GM12878 (cell line): ENCODE results near the gene CEP170B. TPM values are rescaled to one million over a fixed set of nuclear protein-coding genes. Genes with fewer than 3 reads are reported as not detected.

ENCODE experiments used
- ATAC-seq: fragments of 200-7000 bp; cut with Tn5 transposase; 3 replicates; pipeline ENCODE4 v1.9.1; 2020; ENCODE audit warnings: mild to moderate bottlenecking, moderate library complexity
- BruUV-seq: library from RNA; stranded (reverse); fragments of 400-500 nt; replicated peaks from 2 replicates; lab custom pipeline; 2021; lab: Mats Ljungman, UMichigan
- CTCF ChIA-PET: fragments of 300-600 bp; sonication (Branson Sonifier 250); formaldehyde crosslinking; extraction: SDS; loops from one replicate; lab custom pipeline; 2021; ENCODE audit warnings: inconsistent platforms; lab: Yijun Ruan, JAX
- POLR2A ChIA-PET: fragments of 350-600 bp; formaldehyde crosslinking; extraction: SDS; loops from one replicate; lab custom pipeline; 2021; ENCODE audit warnings: inconsistent platforms; lab: Charles Lee
- RAD21 ChIA-PET: fragments of 300-600 bp; sonication (Branson Sonifier 250); formaldehyde crosslinking; loops from one replicate; lab custom pipeline; 2023; ENCODE audit warnings: antibody characterized with exemption; ENCODE audit not compliant: unreplicated experiment; lab: Charles Lee
- SMC1A ChIA-PET: fragments of 300-600 bp; sonication (Branson Sonifier 250); formaldehyde crosslinking; loops from one replicate; lab custom pipeline; 2023; ENCODE audit not compliant: unreplicated experiment, uncharacterized antibody; lab: Charles Lee
- DNase-seq: peaks from one replicate; pipeline ENCODE4 v3.0.0-alpha.2; 2011; ENCODE audit warnings: low read depth, low spot score
- FAIRE-seq: peaks from 3 replicates; lab custom pipeline; 2011; peaks lifted over from hg19 to GRCh38; lab: Jason Lieb, UNC
- H2AFZ ChIP-seq: 2 replicates; pipeline ENCODE4 v1.6.0; 2011; ENCODE audit warnings: low read depth, low read length, control low read depth; ENCODE audit not compliant: control insufficient read depth
- H3K27ac ChIP-seq: 2 replicates; pipeline ENCODE4 v1.5.1; 2011; ENCODE audit warnings: control low read depth; ENCODE audit not compliant: control insufficient read depth, insufficient read depth
- H3K27me3 ChIP-seq, 2 experiments: replicated peaks in 1 of 2; 2 replicates each; pipeline versions ENCODE4 v1.6.0 to v1.6.1; 2011; ENCODE audit warnings: low read length in 1 of 2; ENCODE audit not compliant: control insufficient read depth in 2 of 2, insufficient read depth in 2 of 2
- H3K36me3 ChIP-seq, 2 experiments: 2 replicates each; pipeline ENCODE4 v1.5.1; 2011; ENCODE audit warnings: low read length in 1 of 2; ENCODE audit not compliant: control insufficient read depth in 2 of 2, insufficient read depth in 2 of 2
- H3K4me1 ChIP-seq: 2 replicates; pipeline ENCODE4 v1.6.1; 2011; ENCODE audit warnings: mild to moderate bottlenecking, low read length, moderate library complexity, mixed read lengths; ENCODE audit not compliant: control insufficient read depth, insufficient read depth
- H3K4me2 ChIP-seq: 2 replicates; pipeline ENCODE4 v1.6.0; 2011; ENCODE audit warnings: control low read depth; ENCODE audit not compliant: control insufficient read depth, insufficient read depth
- H3K4me3 ChIP-seq: fragments of 200-600 bp; sonication (generic); 2 replicates; pipeline ENCODE4 v1.5.1; 2016
- H3K79me2 ChIP-seq: 2 replicates; pipeline ENCODE4 v1.6.0; 2011; ENCODE audit warnings: low read length; ENCODE audit not compliant: control insufficient read depth, insufficient read depth
- H3K9ac ChIP-seq: 2 replicates; pipeline ENCODE4 v1.8.0; 2011; ENCODE audit warnings: low read length, control low read depth, mixed read lengths; ENCODE audit not compliant: control insufficient read depth, insufficient read depth
- H3K9me3 ChIP-seq: replicated peaks from 3 replicates; pipeline ENCODE4 v1.5.1; 2011; ENCODE audit warnings: mild to moderate bottlenecking, low read length; ENCODE audit not compliant: control insufficient read depth, insufficient read depth
- H4K20me1 ChIP-seq: 2 replicates; pipeline ENCODE4 v1.6.0; 2011; ENCODE audit not compliant: control insufficient read depth, insufficient read depth
- CBX3 ChIP-seq: fragments of 200-600 bp; sonication (generic); IDR thresholded peaks from 2 replicates; pipeline ENCODE4 v1.6.1; 2016; ENCODE audit warnings: low read depth, borderline replicate concordance
- ETV6 ChIP-seq, 2 experiments: fragments of 450-650 bp in 1 of 2; IDR thresholded peaks in 1 of 2; conservative IDR thresholded peaks in 1 of 2; 2 replicates each; pipeline ENCODE4 v1.6.1; 2014; ENCODE audit warnings: antibody characterized with exemption in 1 of 2, borderline replicate concordance in 1 of 2, low read depth in 1 of 2, mild to moderate bottlenecking in 1 of 2, moderate library complexity in 1 of 2
- FOXK2 ChIP-seq: fragments of 450-650 bp; IDR thresholded peaks from 2 replicates; pipeline ENCODE4 v1.6.1; 2017; ENCODE audit warnings: mild to moderate bottlenecking, moderate library complexity
- NFYA ChIP-seq: IDR thresholded peaks from 2 replicates; pipeline ENCODE4 v1.6.1; 2011; ENCODE audit warnings: low read depth, mild to moderate bottlenecking, low read length, improper control_type of control experiment, borderline replicate concordance
- WRNIP1 ChIP-seq: IDR thresholded peaks from 2 replicates; pipeline ENCODE4 v1.6.1; 2011; ENCODE audit warnings: low read depth, low read length, improper control_type of control experiment, borderline replicate concordance
- WGBS: methylation state at CpG from one replicate; pipeline ENCODE4 v1.1.6; 2016; ENCODE audit warnings: low lambda C conversion rate; ENCODE audit not compliant: insufficient replicate concordance, insufficient coverage; ENCODE audit errors: missing lambda C conversion rate; 5-methylcytosine and 5-hydroxymethylcytosine counted together
- in situ Hi-C: fragments of 300-500 bp; cut with MboI; formaldehyde crosslinking; loops from 9 replicates; pipeline ENCODE4 v1.14.3; 2018; ENCODE audit warnings: mixed read lengths
- intact Hi-C: fragments of 100-400 bp; cut with micrococcal nuclease; formaldehyde crosslinking; loops from one replicate; pipeline ENCODE4 v1.14.2; 2022; ENCODE audit not compliant: unreplicated experiment
- polyA plus RNA-seq, 11 experiments: library from polyadenylated mRNA; depleted of rRNA in 4 of 11; unstranded in 6 of 11; stranded (reverse) in 5 of 11; fragments of >200 nt; fragmentation: Nextera tagmentation in 4 of 11; fragmentation: Illumina TruSeq in 1 of 11; extraction: Ambion mirVana in 4 of 11; extraction: Trizol in 1 of 11; gene quantifications; 1 replicate in 1 of 11; 2 replicates in 10 of 11; pipeline versions ENCODE4 v1.2.1 to v1.2.3, GENCODE V29; 2011 to 2016; ENCODE audit warnings: inconsistent platforms in 2 of 11, missing spikeins in 2 of 11, low read depth in 1 of 11
- total RNA-seq, 4 experiments: library from RNA; depleted of rRNA in 3 of 4; stranded (reverse); fragments of >200 nt in 3 of 4; fragmentation: Illumina TruSeq in 1 of 4; extraction: Trizol in 1 of 4; gene quantifications; 2 replicates each; pipeline versions ENCODE4 v1.2.1 to v1.2.3, GENCODE V29; 2013 to 2021
- TF ChIP-seq, protein P1 (sequence below): fragments of 450-650 bp; IDR thresholded peaks from 2 replicates; pipeline ENCODE4 v1.6.1; 2016; ENCODE audit warnings: mild to moderate bottlenecking

Gene CEP170B
- total and polyA plus RNA-seq, 10 of the 15 experiments (the other 5 are each of a cell fraction or from before 2014, with no cell fraction given), result 0.01 to 0.44 (median 0.05) TPM; not detected in 4

DNA sequence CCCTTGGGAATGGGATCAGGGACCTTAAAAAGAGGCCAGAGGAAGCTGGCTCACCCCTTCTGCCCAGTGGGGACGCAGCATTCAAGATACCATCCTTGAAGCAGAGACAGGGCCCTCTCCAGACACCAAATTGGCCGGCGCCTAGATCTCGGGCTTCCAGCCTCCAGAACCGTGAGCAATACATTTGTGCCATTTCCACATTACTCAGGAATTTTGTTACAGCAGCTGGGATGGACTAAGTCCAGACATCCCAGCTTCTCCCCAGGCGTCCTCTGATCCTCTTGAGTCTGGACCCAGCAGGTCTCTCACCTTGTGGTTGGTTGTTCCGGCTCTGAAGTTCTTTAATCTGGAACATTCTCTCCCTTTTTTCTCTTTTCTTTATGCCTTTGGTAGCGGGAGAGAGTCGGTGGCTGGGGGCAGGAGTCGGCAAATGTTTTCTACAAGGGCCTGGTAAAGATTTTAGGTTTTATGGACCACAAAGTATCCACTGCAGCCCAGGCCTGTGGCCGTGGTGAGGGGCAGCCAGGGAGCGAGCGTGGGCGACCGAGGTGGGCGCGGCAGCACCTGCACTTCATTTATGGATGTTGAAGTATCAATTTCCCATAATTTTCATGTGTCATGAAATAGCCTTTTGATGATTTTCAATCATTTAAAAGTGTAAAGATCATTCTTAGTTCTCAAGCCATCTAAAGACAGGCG is 4.8 kb downstream of the CEP170B start:
- BruUV-seq, result no TSS peak
- ChIA-PET CTCF (interaction anchor here (0.7 kb wide), 1 partner anchor 20 kb away, joined by 3 read pairs; no protein-coding TSS in a partner anchor), SMC1A (no interaction called here), POLR2A (no interaction called here), RAD21 (no interaction called here)
- Histone ChIP-seq H3K36me3 (no peaks in the 10 kb centered on the region), H3K79me2 (no peaks in the 10 kb centered on the region), H3K4me2 (no peak overlapping the region), H3K4me1 (no peaks in the 10 kb centered on the region), H4K20me1 (no peaks in the 10 kb centered on the region; the same call in 1 of the 2 replicates), H3K9ac (no peak overlapping the region), H3K4me3 (no peak overlapping the region), H2AFZ (no peak overlapping the region), H3K27me3 (peaks cover 0 to 2% of the 10 kb centered on the region in 2 experiments; a peak in 3 of 4 replicates), H3K27ac (no peak overlapping the region), H3K9me3 (no peaks in the 10 kb centered on the region)
- in situ Hi-C loops, result no loop called here
- TF ChIP-seq WRNIP1 (no peak), NFYA (no peak), FOXK2 (no peak), CBX3 (no peak), ETV6 (conservative IDR thresholded peaks at IDR 0.05 in 1 of 2, IDR thresholded peaks at IDR 0.05 in 1 of 2; ENCODE audit: borderline replicate concordance in 1 of 2, low read depth in 1 of 2) (no peak)
- TF ChIP-seq, protein P1, sequence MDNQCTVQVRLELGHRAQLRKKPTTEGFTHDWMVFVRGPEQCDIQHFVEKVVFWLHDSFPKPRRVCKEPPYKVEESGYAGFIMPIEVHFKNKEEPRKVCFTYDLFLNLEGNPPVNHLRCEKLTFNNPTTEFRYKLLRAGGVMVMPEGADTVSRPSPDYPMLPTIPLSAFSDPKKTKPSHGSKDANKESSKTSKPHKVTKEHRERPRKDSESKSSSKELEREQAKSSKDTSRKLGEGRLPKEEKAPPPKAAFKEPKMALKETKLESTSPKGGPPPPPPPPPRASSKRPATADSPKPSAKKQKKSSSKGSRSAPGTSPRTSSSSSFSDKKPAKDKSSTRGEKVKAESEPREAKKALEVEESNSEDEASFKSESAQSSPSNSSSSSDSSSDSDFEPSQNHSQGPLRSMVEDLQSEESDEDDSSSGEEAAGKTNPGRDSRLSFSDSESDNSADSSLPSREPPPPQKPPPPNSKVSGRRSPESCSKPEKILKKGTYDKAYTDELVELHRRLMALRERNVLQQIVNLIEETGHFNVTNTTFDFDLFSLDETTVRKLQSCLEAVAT, result no peak
- intact Hi-C loops, result loop anchor here (1.0 kb wide), 1 partner anchor 102 kb away; no protein-coding TSS in a partner anchor
- no peak for ATAC-seq
- no peak for FAIRE-seq
- no peak for DNase-seq
- 55% methylated on average over 18 of the region's 18 CpGs for WGBS
